GM12872 (cell line): ENCODE results near the gene TOMM20.

Experiments used
- CTCF ChIP-seq: IDR thresholded peaks from 3 replicates; pipeline ENCODE4 v1.5.1; 2011; ENCODE audit warnings: low read depth, mild to moderate bottlenecking, low read length, moderate library complexity; ENCODE audit not compliant: insufficient read depth

The TOMM20 gene

GRCh38 chr1:235158680-235159079 lies 30.0 kb upstream of the TOMM20 start:
- no peak for TF ChIP-seq CTCF

GRCh38 chr1:235157150-235157549 lies 28.5 kb upstream of the TOMM20 start:
- TF ChIP-seq CTCF = no peak

GRCh38 chr1:235156740-235157139 lies 28.1 kb upstream of the TOMM20 start:
- TF ChIP-seq CTCF = no peak

GRCh38 chr1:235156265-235156664 lies 27.6 kb upstream of the TOMM20 start:
- no peak for TF ChIP-seq CTCF

DNA sequence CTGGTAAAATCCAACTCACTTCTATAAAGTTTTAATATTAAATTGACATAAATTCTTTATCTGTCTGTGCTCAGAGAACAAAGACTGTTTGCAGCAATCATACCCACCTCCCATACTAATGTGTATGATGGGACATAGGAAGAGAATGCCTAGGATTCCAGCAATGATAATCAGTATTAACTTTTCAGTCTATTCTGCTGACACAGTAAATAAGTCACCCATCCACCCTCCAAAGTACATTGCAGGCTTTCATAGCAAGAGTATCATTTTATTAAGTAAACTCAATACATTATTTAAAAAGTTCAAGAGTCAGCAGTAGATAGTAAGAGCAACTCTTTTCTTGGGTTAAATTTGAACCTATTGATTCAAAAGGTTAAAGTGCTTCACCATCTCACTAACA lies 23.6 kb upstream of the TOMM20 start:
- TF ChIP-seq CTCF = no peak

DNA sequence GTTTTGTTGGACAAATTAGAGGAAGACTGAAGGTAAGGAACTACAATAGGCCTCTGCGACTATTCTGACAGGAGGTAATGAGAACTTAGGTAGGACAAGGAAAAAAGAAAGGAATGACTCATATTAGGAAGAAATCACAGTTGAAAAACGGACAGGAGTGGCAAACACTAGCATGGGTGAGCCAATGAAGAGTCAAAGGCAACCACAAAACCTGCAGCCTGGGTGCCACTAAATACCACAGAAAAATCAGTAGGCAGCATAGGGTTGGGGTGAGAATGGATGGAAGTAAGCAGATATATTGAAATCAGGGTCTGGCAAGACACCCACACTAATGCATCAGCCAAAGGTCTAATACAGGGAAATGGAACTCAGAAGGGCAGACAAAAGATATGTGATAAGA lies 22.4 kb upstream of the TOMM20 start:
- TF ChIP-seq CTCF = no peak

DNA sequence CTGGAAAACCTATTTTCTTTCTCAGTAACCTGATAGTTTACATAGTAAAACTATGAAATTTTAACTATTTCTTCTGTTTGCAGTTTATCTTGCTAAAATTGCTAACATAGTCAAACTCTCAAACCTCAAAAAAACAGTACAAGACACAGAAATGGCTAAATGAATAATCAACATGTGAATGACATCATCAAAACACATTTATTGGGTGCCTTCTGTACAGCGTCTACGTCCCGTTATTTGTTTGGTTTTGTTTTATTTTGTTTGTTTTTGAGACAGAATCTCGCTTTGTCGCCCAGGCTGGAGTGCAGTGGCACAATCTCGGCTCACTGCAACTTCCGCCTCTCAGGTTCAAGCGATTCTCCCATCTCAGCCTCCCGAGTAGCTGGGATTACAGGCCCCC lies 21.2 kb upstream of the TOMM20 start:
- no peak for TF ChIP-seq CTCF

- no peak for TF ChIP-seq CTCF
Measured at GRCh38 chr1:235147269-235147668, 18.6 kb upstream of the TOMM20 start.
